SU-DHL-6 (cell line): ENCODE data around the gene ATP9B.

Experiments
- CTCF ChIP-seq: fragments of 200-600 bp; sonication (generic); IDR thresholded peaks from one replicate; pipeline ENCODE4 v1.5.1; 2017; ENCODE audit warnings: antibody characterized with exemption, mild to moderate bottlenecking, low read length, moderate library complexity; ENCODE audit not compliant: insufficient read depth, poor library complexity, severe bottlenecking
- EZH2phosphoT487 ChIP-seq: fragments of 200-600 bp; sonication (generic), shearing (Covaris generic); conservative IDR thresholded peaks from 2 replicates; pipeline ENCODE4 v1.6.1; 2018; ENCODE audit warnings: mild to moderate bottlenecking, antibody characterized with exemption, low read length, moderate library complexity, mixed read lengths

- TF ChIP-seq CTCF (no peak), EZH2phosphoT487 (no peak)
Measured at GRCh38 chr18:79385708-79386341, 316.6 kb downstream of the ATP9B start.
